ENCODE results near the gene QRICH1.

GRCh38 chr3:48996640-48997039 is 97.2 kb downstream of the QRICH1 start:
- TF ChIP-seq CTCF (conservative IDR thresholded peaks at IDR 0.05; ENCODE audit: low read depth, low read length) (no peak), EZH2 (IDR thresholded peaks at IDR 0.05; ENCODE audit: borderline replicate concordance, low read depth, low read length, poor library complexity, severe bottlenecking) (no peak)
